GM23338 (cell line): ENCODE measurements around the gene GPC5. TPM values are rescaled to one million over a fixed set of nuclear protein-coding genes. Genes with fewer than 3 reads are reported as not detected.

ENCODE experiments used
- ATAC-seq: fragments of 200-7000 bp; cut with Tn5 transposase; 3 replicates; pipeline ENCODE4 v1.9.1; 2020
- DNase-seq: peaks from one replicate; pipeline ENCODE4 v3.0.0-alpha.2; 2015; ENCODE audit warnings: low spot score
- H2AFZ ChIP-seq: fragments of 200-600 bp; sonication (generic); 2 replicates; pipeline ENCODE4 v1.8.0; 2016; ENCODE audit warnings: antibody characterized with exemption, mild to moderate bottlenecking, moderate library complexity
- H3F3A ChIP-seq: fragments of 200-600 bp; sonication (generic); replicated peaks from 2 replicates; pipeline ENCODE4 v1.8.0; 2017; ENCODE audit warnings: antibody characterized with exemption, mixed run types, low read depth
- H3K27ac ChIP-seq: fragments of 200-600 bp; sonication (generic); 2 replicates; pipeline ENCODE4 v1.6.1; 2016; ENCODE audit warnings: low read depth
- H3K27me3 ChIP-seq: fragments of 200-600 bp; sonication (generic); 2 replicates; pipeline ENCODE4 v1.8.0; 2016; ENCODE audit warnings: mild to moderate bottlenecking, mixed run types, moderate library complexity; ENCODE audit not compliant: insufficient read depth
- H3K36me3 ChIP-seq: fragments of 200-600 bp; sonication (generic); 2 replicates; pipeline ENCODE4 v1.8.0; 2016; ENCODE audit warnings: mild to moderate bottlenecking; ENCODE audit not compliant: insufficient read depth
- H3K4me1 ChIP-seq: fragments of 200-600 bp; sonication (generic); 2 replicates; pipeline ENCODE4 v1.8.0; 2016; ENCODE audit warnings: mild to moderate bottlenecking, moderate library complexity; ENCODE audit not compliant: insufficient read depth
- H3K4me2 ChIP-seq: fragments of 200-600 bp; sonication (generic); 2 replicates; pipeline ENCODE4 v1.7.1; 2017; ENCODE audit warnings: mixed run types
- H3K4me3 ChIP-seq: fragments of 200-600 bp; sonication (generic); 2 replicates; pipeline ENCODE4 v1.6.1; 2016; ENCODE audit warnings: mixed run types
- H3K79me2 ChIP-seq: fragments of 200-600 bp; sonication (generic); replicated peaks from 2 replicates; pipeline ENCODE4 v1.8.0; 2017; ENCODE audit warnings: mild to moderate bottlenecking; ENCODE audit not compliant: insufficient read depth
- H3K9me2 ChIP-seq: fragments of 200-600 bp; sonication (generic); 2 replicates; pipeline ENCODE4 v1.8.0; 2017; ENCODE audit not compliant: insufficient read depth
- H4K20me1 ChIP-seq: fragments of 200-600 bp; sonication (generic); replicated peaks from 2 replicates; pipeline ENCODE4 v1.8.0; 2017; ENCODE audit warnings: mild to moderate bottlenecking; ENCODE audit not compliant: insufficient read depth
- H3K27ac Mint-ChIP-seq: 2 replicates; pipeline ENCODE4 v1.8.0; 2020; ENCODE audit warnings: inconsistent platforms, mild to moderate bottlenecking, moderate library complexity, mixed read lengths
- H3K27me3 Mint-ChIP-seq: 3 replicates; pipeline ENCODE4 v1.8.0; 2022; ENCODE audit warnings: low read depth, mild to moderate bottlenecking, moderate library complexity, mixed read lengths, inconsistent platforms; ENCODE audit not compliant: insufficient read depth, poor library complexity
- H3K36me3 Mint-ChIP-seq: 3 replicates; pipeline ENCODE4 v1.8.0; 2021; ENCODE audit warnings: low read depth, mild to moderate bottlenecking, inconsistent platforms, moderate library complexity, mixed read lengths
- H3K4me1 Mint-ChIP-seq: 3 replicates; pipeline ENCODE4 v1.8.0; 2020; ENCODE audit warnings: mild to moderate bottlenecking, inconsistent platforms, mixed read lengths
- H3K4me3 Mint-ChIP-seq: 3 replicates; pipeline ENCODE4 v1.8.0; 2021; ENCODE audit warnings: moderate library complexity, mild to moderate bottlenecking, inconsistent platforms, mixed read lengths
- H3K9me3 Mint-ChIP-seq: 3 replicates; pipeline ENCODE4 v1.8.0; 2020; ENCODE audit warnings: moderate library complexity, mild to moderate bottlenecking, inconsistent platforms, mixed read lengths
- CREB1 ChIP-seq: fragments of 250-450 bp; sonication (Bioruptor Pico); IDR thresholded peaks from 2 replicates; pipeline ENCODE4 v1.5.0; 2020; ENCODE audit warnings: low read depth, mild to moderate bottlenecking, moderate library complexity
- EZH2 ChIP-seq: fragments of 200-600 bp; sonication (generic); IDR thresholded peaks from one replicate; pipeline ENCODE4 v1.8.0; 2017; ENCODE audit warnings: antibody characterized with exemption, mild to moderate bottlenecking, low read depth; ENCODE audit not compliant: unreplicated experiment
- EZH2phosphoT487 ChIP-seq: fragments of 200-600 bp; sonication (generic); IDR thresholded peaks from one replicate; pipeline ENCODE4 v1.8.1; 2018; ENCODE audit warnings: antibody characterized with exemption; ENCODE audit not compliant: unreplicated experiment
- JUNB ChIP-seq: IDR thresholded peaks from one replicate; pipeline ENCODE4 v1.6.1; 2016; ENCODE audit warnings: antibody characterized with exemption; ENCODE audit not compliant: unreplicated experiment
- NANOG ChIP-seq: IDR thresholded peaks from 2 replicates; pipeline ENCODE4 v1.6.1; 2016; ENCODE audit warnings: antibody characterized with exemption, borderline replicate concordance
- POLR2AphosphoS5 ChIP-seq: IDR thresholded peaks from 2 replicates; pipeline ENCODE4 v1.6.1; 2016; ENCODE audit warnings: antibody characterized with exemption, low read depth
- STAT1 ChIP-seq: IDR thresholded peaks from one replicate; pipeline ENCODE4 v1.6.1; 2016; ENCODE audit warnings: antibody characterized with exemption; ENCODE audit not compliant: unreplicated experiment
- ZNF114 ChIP-seq: fragments of 250-450 bp; sonication (Bioruptor Pico); IDR thresholded peaks from 2 replicates; pipeline ENCODE4 v1.5.0; 2020; ENCODE audit warnings: mild to moderate bottlenecking, moderate library complexity
- ZNF331 ChIP-seq: fragments of 250-450 bp; sonication (Bioruptor Pico); IDR thresholded peaks from 2 replicates; pipeline ENCODE4 v1.5.0; 2020; ENCODE audit warnings: low read depth, mild to moderate bottlenecking, moderate library complexity
- polyA plus RNA-seq: library from polyadenylated mRNA; unstranded; fragments of >200 nt; fragmentation: Nextera tagmentation; extraction: Ambion mirVana; gene quantifications from 2 replicates; pipeline ENCODE4 v1.2.1, GENCODE V29; 2016
- total RNA-seq: library from RNA; depleted of rRNA; stranded (reverse); fragments of >200 nt; shearing (Covaris generic); gene quantifications from 2 replicates; pipeline ENCODE4 v1.2.3, GENCODE V29; 2014
- TF ChIP-seq, protein P1 (sequence below): IDR thresholded peaks from one replicate; pipeline ENCODE4 v1.6.1; 2018; ENCODE audit warnings: antibody characterized with exemption; ENCODE audit not compliant: unreplicated experiment
- TF ChIP-seq, protein P2 (sequence below): IDR thresholded peaks from 2 replicates; pipeline ENCODE4 v1.6.1; 2016; ENCODE audit warnings: antibody characterized with exemption
- TF ChIP-seq, protein P3 (sequence below), 2 experiments: fragments of 200-600 bp in 1 of 2; sonication (generic) in 1 of 2; conservative IDR thresholded peaks; 2 replicates each; pipeline versions ENCODE4 v1.5.1 to v1.6.1; 2016 to 2017; ENCODE audit warnings: antibody characterized with exemption in 2 of 2, low read depth in 2 of 2, mild to moderate bottlenecking in 2 of 2, moderate library complexity in 1 of 2

GPC5 gene
- total and polyA plus RNA-seq, 2 experiments from 2014 or later, result 0.95 to 1.1 TPM

DNA sequence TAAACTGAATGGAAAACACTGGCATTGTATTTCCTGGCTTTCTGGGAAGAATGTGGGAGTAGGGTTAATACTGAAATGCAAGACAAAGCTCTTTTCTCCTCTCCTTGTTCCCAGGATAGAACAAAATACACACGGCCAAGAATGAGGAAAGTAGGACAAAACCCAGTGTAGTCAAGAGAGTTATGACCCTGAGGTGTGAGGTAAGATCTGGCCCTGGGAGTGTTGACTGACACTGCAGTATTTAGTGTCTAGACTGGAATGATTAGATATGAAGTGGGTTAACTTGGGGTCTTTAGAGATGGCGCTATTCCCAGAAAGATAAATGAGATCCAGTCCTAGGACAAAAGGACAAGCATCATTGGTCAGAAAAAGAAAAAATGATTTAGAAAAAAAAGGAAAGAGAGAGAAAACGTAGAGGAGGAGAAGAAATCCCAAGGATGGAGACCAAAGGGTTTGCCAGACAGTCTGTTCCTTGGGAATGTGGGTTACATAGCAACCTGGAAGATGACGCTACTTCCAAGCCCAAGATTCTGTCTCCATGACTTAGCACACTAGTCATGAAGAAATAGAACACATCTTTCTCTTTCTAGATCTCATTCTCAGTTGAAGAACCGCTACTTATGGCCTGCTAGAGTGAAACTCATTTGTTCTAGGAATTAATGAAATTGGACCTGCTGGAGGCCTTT is 1284.6 kb downstream of the GPC5 start:
- H3K4me1 ChIP-seq, result no peaks in the 10 kb centered on the region
- H3K4me3 ChIP-seq, result no peak overlapping the region
- Mint-ChIP-seq H3K9me3 (no peaks in the 10 kb centered on the region), H3K36me3 (no peaks in the 10 kb centered on the region), H3K27me3 (no peaks in the 10 kb centered on the region), H3K4me1 (peaks cover 7% of the 10 kb centered on the region), H3K27ac (no peak overlapping the region), H3K4me3 (no peak overlapping the region)
- ATAC-seq (no peak), DNase-seq (no peak)
- H3K79me2 ChIP-seq, result no peaks in the 10 kb centered on the region
- no peak overlapping the region for H3K4me2 ChIP-seq
- no peaks in the 10 kb centered on the region for H3K36me3 ChIP-seq
- no peaks in the 10 kb centered on the region; the same call in 1 of the 2 replicates for H3K9me2 ChIP-seq
- H3K27ac ChIP-seq, result no peak overlapping the region
- no peaks in the 10 kb centered on the region for H3F3A ChIP-seq
- no peaks in the 10 kb centered on the region for H4K20me1 ChIP-seq
- TF ChIP-seq JUNB, result no peak
- TF ChIP-seq NANOG, result no peak
- TF ChIP-seq CREB1, result no peak
- no peak for TF ChIP-seq EZH2
- no peak for TF ChIP-seq STAT1
- TF ChIP-seq EZH2phosphoT487, result no peak
- no peak for TF ChIP-seq ZNF331
- H2AFZ ChIP-seq, result no peak overlapping the region
- no peaks in the 10 kb centered on the region for H3K27me3 ChIP-seq

DNA sequence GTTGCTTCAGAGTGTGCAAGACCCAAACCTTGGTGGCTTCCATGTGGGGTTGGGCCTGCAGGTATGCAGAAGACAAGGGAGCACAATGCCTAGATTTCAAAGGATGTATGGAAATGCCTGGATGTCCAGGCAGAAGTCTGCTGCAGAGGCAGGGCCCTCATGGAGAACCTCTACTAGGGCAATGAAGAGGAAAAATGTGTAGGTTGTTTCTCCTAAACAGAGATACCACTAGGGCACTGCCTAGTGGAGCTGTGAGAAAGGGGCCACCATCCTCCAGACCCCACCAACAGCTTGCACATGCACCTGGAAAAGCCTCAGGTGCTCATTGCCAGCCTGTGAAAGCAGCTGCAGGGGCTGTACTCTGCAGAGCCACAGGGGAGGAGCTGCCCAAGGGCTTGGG is 1295.6 kb downstream of the GPC5 start:
- H3K27ac Mint-ChIP-seq, result no peak overlapping the region
- Histone ChIP-seq H3K4me1 (no peaks in the 10 kb centered on the region), H3K27ac (no peak overlapping the region), H3F3A (no peaks in the 10 kb centered on the region), H3K36me3 (peaks cover 8% of the 10 kb centered on the region; the same call in 1 of the 2 replicates), H3K79me2 (no peaks in the 10 kb centered on the region), H3K9me2 (no peaks in the 10 kb centered on the region), H3K27me3 (no peaks in the 10 kb centered on the region), H2AFZ (no peak overlapping the region), H4K20me1 (no peaks in the 10 kb centered on the region), H3K4me2 (no peak overlapping the region), H3K4me3 (no peak overlapping the region)
- ATAC-seq (no peak), DNase-seq (no peak)
- peaks cover 23% of the 10 kb centered on the region for H3K36me3 Mint-ChIP-seq
- H3K4me1 Mint-ChIP-seq, result peaks cover 2% of the 10 kb centered on the region; the same call in 1 of the 3 replicates
- no peaks in the 10 kb centered on the region for H3K27me3 Mint-ChIP-seq
- H3K4me3 Mint-ChIP-seq, result no peak overlapping the region
- H3K9me3 Mint-ChIP-seq, result peaks cover 41% of the 10 kb centered on the region
- TF ChIP-seq, protein P1, sequence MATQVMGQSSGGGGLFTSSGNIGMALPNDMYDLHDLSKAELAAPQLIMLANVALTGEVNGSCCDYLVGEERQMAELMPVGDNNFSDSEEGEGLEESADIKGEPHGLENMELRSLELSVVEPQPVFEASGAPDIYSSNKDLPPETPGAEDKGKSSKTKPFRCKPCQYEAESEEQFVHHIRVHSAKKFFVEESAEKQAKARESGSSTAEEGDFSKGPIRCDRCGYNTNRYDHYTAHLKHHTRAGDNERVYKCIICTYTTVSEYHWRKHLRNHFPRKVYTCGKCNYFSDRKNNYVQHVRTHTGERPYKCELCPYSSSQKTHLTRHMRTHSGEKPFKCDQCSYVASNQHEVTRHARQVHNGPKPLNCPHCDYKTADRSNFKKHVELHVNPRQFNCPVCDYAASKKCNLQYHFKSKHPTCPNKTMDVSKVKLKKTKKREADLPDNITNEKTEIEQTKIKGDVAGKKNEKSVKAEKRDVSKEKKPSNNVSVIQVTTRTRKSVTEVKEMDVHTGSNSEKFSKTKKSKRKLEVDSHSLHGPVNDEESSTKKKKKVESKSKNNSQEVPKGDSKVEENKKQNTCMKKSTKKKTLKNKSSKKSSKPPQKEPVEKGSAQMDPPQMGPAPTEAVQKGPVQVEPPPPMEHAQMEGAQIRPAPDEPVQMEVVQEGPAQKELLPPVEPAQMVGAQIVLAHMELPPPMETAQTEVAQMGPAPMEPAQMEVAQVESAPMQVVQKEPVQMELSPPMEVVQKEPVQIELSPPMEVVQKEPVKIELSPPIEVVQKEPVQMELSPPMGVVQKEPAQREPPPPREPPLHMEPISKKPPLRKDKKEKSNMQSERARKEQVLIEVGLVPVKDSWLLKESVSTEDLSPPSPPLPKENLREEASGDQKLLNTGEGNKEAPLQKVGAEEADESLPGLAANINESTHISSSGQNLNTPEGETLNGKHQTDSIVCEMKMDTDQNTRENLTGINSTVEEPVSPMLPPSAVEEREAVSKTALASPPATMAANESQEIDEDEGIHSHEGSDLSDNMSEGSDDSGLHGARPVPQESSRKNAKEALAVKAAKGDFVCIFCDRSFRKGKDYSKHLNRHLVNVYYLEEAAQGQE, result no peak
- TF ChIP-seq ZNF331 (no peak), EZH2phosphoT487 (no peak), NANOG (no peak), EZH2 (no peak), ZNF114 (CRISPR knock-in tag) (no peak), STAT1 (no peak), POLR2AphosphoS5 (no peak), CREB1 (no peak), JUNB (no peak)
- TF ChIP-seq, protein P2, sequence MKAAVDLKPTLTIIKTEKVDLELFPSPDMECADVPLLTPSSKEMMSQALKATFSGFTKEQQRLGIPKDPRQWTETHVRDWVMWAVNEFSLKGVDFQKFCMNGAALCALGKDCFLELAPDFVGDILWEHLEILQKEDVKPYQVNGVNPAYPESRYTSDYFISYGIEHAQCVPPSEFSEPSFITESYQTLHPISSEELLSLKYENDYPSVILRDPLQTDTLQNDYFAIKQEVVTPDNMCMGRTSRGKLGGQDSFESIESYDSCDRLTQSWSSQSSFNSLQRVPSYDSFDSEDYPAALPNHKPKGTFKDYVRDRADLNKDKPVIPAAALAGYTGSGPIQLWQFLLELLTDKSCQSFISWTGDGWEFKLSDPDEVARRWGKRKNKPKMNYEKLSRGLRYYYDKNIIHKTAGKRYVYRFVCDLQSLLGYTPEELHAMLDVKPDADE, result no peak
- TF ChIP-seq, protein P3, sequence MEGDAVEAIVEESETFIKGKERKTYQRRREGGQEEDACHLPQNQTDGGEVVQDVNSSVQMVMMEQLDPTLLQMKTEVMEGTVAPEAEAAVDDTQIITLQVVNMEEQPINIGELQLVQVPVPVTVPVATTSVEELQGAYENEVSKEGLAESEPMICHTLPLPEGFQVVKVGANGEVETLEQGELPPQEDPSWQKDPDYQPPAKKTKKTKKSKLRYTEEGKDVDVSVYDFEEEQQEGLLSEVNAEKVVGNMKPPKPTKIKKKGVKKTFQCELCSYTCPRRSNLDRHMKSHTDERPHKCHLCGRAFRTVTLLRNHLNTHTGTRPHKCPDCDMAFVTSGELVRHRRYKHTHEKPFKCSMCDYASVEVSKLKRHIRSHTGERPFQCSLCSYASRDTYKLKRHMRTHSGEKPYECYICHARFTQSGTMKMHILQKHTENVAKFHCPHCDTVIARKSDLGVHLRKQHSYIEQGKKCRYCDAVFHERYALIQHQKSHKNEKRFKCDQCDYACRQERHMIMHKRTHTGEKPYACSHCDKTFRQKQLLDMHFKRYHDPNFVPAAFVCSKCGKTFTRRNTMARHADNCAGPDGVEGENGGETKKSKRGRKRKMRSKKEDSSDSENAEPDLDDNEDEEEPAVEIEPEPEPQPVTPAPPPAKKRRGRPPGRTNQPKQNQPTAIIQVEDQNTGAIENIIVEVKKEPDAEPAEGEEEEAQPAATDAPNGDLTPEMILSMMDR (conservative IDR thresholded peaks at IDR 0.05; ENCODE audit: low read depth in 2 of 2), result no peak
